Tibial nerve (tissue), 4 donors: Measurements from ENCODE around the gene ABCA4. TPM values are rescaled to one million over a fixed set of nuclear protein-coding genes. Genes with fewer than 3 reads are reported as not detected.
"Not testable (repeated sequence)": the region's sequence is repeated elsewhere in the genome, so short reads cannot be mapped to it uniquely, and the experiment has no call there.

Source experiments
- DNase-seq, 2 donors: peaks; one replicate each; pipeline ENCODE4 v3.0.0-alpha.2; 2019; ENCODE audit warnings: low spot score in 2 of 2
- H3K27ac ChIP-seq, 4 donors: fragments of 200-600 bp; sonication (generic) in 3 of 4; one replicate each; pipeline ENCODE4 v1.5.1; 2017 to 2019; ENCODE audit warnings: mild to moderate bottlenecking in 1 of 4
- H3K27me3 ChIP-seq, 2 donors: fragments of 200-600 bp; sonication (generic) in 1 of 2; one replicate each; pipeline versions ENCODE4 v1.5.1 to v1.6.0; 2017 to 2019
- H3K36me3 ChIP-seq, 3 donors: fragments of 200-600 bp; sonication (generic); one replicate each; pipeline ENCODE4 v1.5.1; 2018 to 2019
- H3K4me1 ChIP-seq, 4 donors: fragments of 200-600 bp; sonication (generic) in 3 of 4; one replicate each; pipeline ENCODE4 v1.5.1; 2017 to 2019
- H3K4me3 ChIP-seq, 4 donors: fragments of 200-600 bp; sonication (generic) in 3 of 4; one replicate each; pipeline ENCODE4 v1.5.1; 2017 to 2019; ENCODE audit warnings: mild to moderate bottlenecking in 1 of 4, moderate library complexity in 1 of 4
- H3K9me3 ChIP-seq, 4 donors: fragments of 200-600 bp; sonication (generic) in 3 of 4; one replicate each; pipeline ENCODE4 v1.5.1; 2017 to 2019
- CTCF ChIP-seq, 5 experiments: fragments of 200-600 bp in 3 of 5; fragments of 450-650 bp in 2 of 5; sonication (generic) in 3 of 5; IDR thresholded peaks; one replicate each; pipeline ENCODE4 v1.5.1; 2016 to 2019; ENCODE audit warnings: antibody characterized with exemption in 5 of 5, mild to moderate bottlenecking in 3 of 5, moderate library complexity in 2 of 5
- EP300 ChIP-seq, 2 donors: sonication (generic); formaldehyde crosslinking; IDR thresholded peaks; one replicate each; pipeline ENCODE4 v1.6.1; 2017; ENCODE audit warnings: antibody characterized with exemption in 2 of 2, mild to moderate bottlenecking in 1 of 2
- POLR2A ChIP-seq, 2 donors: fragments of 450-650 bp; IDR thresholded peaks; one replicate each; pipeline ENCODE4 v1.6.1; 2017; ENCODE audit warnings: antibody characterized with exemption in 2 of 2, mild to moderate bottlenecking in 2 of 2, moderate library complexity in 2 of 2
- WGBS, 2 donors: methylation state at CpG; one replicate each; pipeline ENCODE4 v1.1.5; 2018; 5-methylcytosine and 5-hydroxymethylcytosine counted together
- total RNA-seq, 4 donors: library from RNA; depleted of rRNA; stranded (reverse); fragments of >200 nt; gene quantifications; one replicate each; pipeline ENCODE4 v1.1.0, GENCODE V29; 2016

The ABCA4 gene
- total RNA-seq, 4 donors from 2014 or later: 0.20 to 0.21 TPM; not detected in 2

- no peak for TF ChIP-seq EP300 (IDR thresholded peaks at IDR 0.05)
- no peak for TF ChIP-seq CTCF (IDR thresholded peaks at IDR 0.05)
- no peak for TF ChIP-seq POLR2A (IDR thresholded peaks at IDR 0.05)
- Histone ChIP-seq H3K27me3 (no peaks in the 10 kb centered on the region), H3K9me3 (peaks cover 0 to 6% (median 0%) of the 10 kb centered on the region in 4 donors), H3K4me1 (no peaks in the 10 kb centered on the region), H3K36me3 (no peaks in the 10 kb centered on the region), H3K4me3 (no peak overlapping the region), H3K27ac (no peak overlapping the region)
- DNase-seq: no peak
- 37 to 46% methylated on average over 1 of the region's 1 CpG for WGBS, 2 donors
These were observed 35.2 kb upstream of the ABCA4 start for GRCh38 chr1:94156096-94156625.

DNA sequence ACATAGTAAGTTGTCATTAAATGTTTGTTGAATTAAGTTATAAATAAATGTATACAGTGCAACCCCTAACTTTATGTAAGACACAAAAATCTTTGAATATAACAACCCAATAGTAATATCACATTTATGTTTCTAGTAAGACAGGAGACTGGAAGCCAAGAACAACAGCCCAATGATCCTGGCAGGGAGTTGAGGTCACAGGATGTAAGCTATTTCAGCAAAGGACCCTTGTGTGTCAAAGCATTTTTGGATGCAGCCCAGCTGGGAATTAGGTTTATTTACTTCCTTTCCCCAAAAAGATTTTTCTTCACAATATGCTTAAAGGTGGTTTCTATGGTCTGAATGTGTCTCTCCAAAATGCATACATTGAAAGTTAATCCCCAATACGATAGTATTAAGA lies 34.0 kb upstream of the ABCA4 start:
- WGBS, 2 donors: 47 to 79% methylated on average over 1 of the region's 1 CpG
- TF ChIP-seq EP300 (IDR thresholded peaks at IDR 0.05): no peak
- TF ChIP-seq CTCF (IDR thresholded peaks at IDR 0.05): no peak
- no peak for TF ChIP-seq POLR2A (IDR thresholded peaks at IDR 0.05)

GRCh38 chr1:94153133-94153532 lies 32.2 kb upstream of the ABCA4 start:
- 78 to 79% methylated on average over 1 of the region's 1 CpG for WGBS, 2 donors
- Histone ChIP-seq H3K36me3 (no peaks in the 10 kb centered on the region), H3K4me1 (no peaks in the 10 kb centered on the region), H3K9me3 (peaks cover 0 to 6% (median 0%) of the 10 kb centered on the region in 4 donors), H3K27ac (no peak overlapping the region), H3K27me3 (no peaks in the 10 kb centered on the region), H3K4me3 (no peak overlapping the region)
- TF ChIP-seq POLR2A (IDR thresholded peaks at IDR 0.05) (no peak), CTCF (IDR thresholded peaks at IDR 0.05) (no peak), EP300 (IDR thresholded peaks at IDR 0.05) (no peak)
- DNase-seq: no peak

More for the DNA sequence above, 34.0 kb upstream of the ABCA4 start:
- Histone ChIP-seq H3K9me3 (peaks cover 0 to 6% (median 0%) of the 10 kb centered on the region in 4 donors), H3K36me3 (no peaks in the 10 kb centered on the region), H3K4me3 (no peak overlapping the region), H3K27ac (no peak overlapping the region), H3K4me1 (no peaks in the 10 kb centered on the region), H3K27me3 (no peaks in the 10 kb centered on the region)
- DNase-seq: no peak

DNA sequence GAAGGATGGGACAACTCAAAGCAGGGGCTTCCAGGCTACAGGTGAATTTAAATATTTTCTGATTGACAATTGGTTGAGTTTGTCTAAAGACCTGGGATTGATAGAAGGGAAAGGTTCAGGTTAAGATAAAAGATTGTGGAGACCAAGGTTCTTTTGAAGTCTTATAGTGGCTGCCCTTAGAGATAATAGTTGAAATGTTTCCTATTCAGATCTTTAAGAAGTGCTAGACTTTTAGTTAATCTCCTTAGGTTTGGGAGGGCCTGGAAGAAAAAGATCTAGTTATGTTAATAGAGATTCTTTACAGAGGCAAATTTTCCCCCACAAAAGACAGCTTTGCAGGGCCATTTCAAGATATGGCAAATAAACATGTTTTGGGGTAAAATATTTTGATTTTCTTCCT lies 28.2 kb upstream of the ABCA4 start:
- H3K4me3 ChIP-seq, H3K27ac ChIP-seq, H3K27me3 ChIP-seq, H3K9me3 ChIP-seq, H3K36me3 ChIP-seq, H3K4me1 ChIP-seq, DNase-seq: not testable (repeated sequence)

DNA sequence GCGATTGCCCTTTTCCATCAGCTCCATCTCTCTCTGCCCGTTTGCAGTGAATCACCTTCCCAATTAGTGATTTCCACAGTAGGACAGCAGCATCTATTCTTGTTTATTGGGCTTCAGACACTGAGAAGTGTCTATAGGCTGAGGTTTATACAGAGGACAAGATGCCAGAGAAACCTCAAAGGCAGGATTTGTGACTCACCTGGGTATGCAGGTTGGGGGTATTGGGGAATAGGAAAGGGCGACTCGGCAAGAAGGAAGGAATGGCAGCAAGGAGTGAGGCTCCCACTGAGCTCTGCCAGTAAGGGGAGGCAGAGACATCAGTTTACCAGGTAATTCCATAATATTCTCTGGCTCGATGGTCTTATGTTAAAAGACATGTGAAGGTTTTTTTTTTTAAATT lies 25.3 kb upstream of the ABCA4 start:
- Histone ChIP-seq H3K4me3 (no peak overlapping the region), H3K9me3 (no peaks in the 10 kb centered on the region), H3K27ac (no peak overlapping the region), H3K36me3 (no peaks in the 10 kb centered on the region), H3K27me3 (no peaks in the 10 kb centered on the region), H3K4me1 (peaks cover 0 to 22% (median 5%) of the 10 kb centered on the region in 4 donors)
- no peak for DNase-seq
- no peak for TF ChIP-seq CTCF (IDR thresholded peaks at IDR 0.05)
- no peak for TF ChIP-seq POLR2A (IDR thresholded peaks at IDR 0.05)
- TF ChIP-seq EP300 (IDR thresholded peaks at IDR 0.05): no peak
- 93% methylated on average over 5 of the region's 5 CpGs for WGBS, 2 donors

DNA sequence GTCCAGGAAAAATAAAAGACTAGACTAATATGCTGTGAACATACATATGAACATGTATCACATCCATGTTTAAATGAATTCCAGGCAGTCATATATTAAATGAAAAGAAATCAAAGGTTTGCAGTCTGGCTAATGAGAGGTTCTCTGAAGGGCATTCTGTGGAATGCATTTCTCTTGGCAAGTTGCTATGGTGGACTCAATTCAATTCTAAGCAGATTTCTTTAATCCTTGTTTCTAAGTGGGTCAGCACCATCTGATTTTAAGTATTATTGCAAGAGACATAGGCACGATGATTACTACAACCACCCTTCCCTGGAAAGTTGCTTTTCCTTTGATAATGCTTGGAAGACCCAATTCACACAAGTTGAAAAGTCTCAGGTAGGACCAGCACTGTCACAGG lies 23.9 kb upstream of the ABCA4 start:
- H3K4me3 ChIP-seq: no peak overlapping the region
- no peak for DNase-seq
- TF ChIP-seq EP300 (IDR thresholded peaks at IDR 0.05) (no peak), POLR2A (IDR thresholded peaks at IDR 0.05) (no peak), CTCF (IDR thresholded peaks at IDR 0.05) (no peak)
- H3K27me3 ChIP-seq: no peaks in the 10 kb centered on the region
- H3K4me1 ChIP-seq: peaks cover 0 to 24% (median 6%) of the 10 kb centered on the region in 4 donors
- H3K27ac ChIP-seq: no peak overlapping the region
- WGBS, 2 donors: 53 to 66% methylated on average over 1 of the region's 1 CpG
- no peaks in the 10 kb centered on the region for H3K9me3 ChIP-seq
- no peaks in the 10 kb centered on the region for H3K36me3 ChIP-seq
